ENCODE measurements around the gene MPRIP. TPM values are rescaled to one million over a fixed set of nuclear protein-coding genes. Genes with fewer than 3 reads are reported as not detected.

The MPRIP gene
- total RNA-seq, 1 donor, result 86.5 TPM

GRCh38 chr17:17062866-17063265, 20.6 kb downstream of the MPRIP start:
- no peak for DNase-seq (ENCODE audit: low read depth)
- no peak overlapping the region for H3K4me3 ChIP-seq (ENCODE audit: low read depth, low read length)
- TF ChIP-seq CTCF (IDR thresholded peaks at IDR 0.05; ENCODE audit: insufficient read depth, low read length), result no peak

DNA sequence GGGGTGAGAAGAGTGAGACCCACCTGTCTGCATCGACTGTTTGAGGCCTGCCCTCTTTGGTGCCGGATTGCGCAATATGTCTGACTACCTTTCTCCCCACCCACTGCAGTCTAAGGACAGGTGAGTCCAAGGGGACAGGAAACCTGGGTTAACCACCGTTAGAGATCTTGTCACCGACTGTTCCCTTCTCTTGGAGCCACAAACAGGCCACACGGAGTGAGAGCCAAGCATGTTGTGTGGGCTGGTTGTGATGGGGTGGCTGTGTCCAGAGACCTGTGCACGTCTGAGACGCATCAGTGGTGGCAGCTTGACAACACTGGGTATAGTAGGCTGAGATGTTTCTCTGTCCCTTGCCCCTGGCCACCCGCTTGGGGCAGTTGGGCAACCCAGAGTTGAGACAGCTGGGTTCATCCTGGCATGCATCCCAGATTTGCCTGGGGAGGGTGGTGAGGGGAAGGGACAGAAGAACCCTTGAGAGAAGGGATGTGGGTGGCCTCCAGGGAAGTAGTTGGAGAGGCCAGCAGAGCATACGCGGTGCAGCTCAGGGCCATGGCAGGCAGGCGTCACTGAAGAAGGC, 21.4 kb downstream of the MPRIP start:
- H3K4me3 ChIP-seq (ENCODE audit: low read depth, low read length), result no peak overlapping the region
- TF ChIP-seq CTCF (IDR thresholded peaks at IDR 0.05; ENCODE audit: insufficient read depth, low read length), result no peak
- no peak for DNase-seq (ENCODE audit: low read depth)

DNA sequence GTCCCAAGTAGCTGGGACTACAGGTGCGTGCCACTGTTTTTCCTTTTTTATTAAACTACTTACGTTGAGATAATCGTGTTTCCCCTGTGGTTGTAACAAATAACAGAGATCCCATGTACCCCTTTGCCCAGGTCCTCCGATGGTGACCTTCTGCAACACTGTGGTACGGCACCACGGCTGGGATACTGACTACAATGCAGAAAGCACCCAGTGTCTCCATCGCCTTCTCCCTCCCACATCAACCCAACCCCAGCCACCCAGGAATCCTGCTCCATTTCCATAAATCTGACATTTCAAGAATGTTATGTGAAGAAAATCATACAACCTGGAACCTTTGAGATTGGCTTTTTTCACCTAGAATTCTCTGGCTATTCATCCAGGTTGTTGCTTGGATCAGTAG, 22.1 kb downstream of the MPRIP start:
- no peak for TF ChIP-seq CTCF (IDR thresholded peaks at IDR 0.05; ENCODE audit: insufficient read depth, low read length)
- H3K4me3 ChIP-seq (ENCODE audit: low read depth, low read length), result no peak overlapping the region
- DNase-seq (ENCODE audit: low read depth), result no peak

- no peak for TF ChIP-seq CTCF (IDR thresholded peaks at IDR 0.05; ENCODE audit: insufficient read depth, low read length)
- H3K4me3 ChIP-seq (ENCODE audit: low read depth, low read length), result no peak overlapping the region
- DNase-seq (ENCODE audit: low read depth), result no peak
These were observed 23.8 kb downstream of the MPRIP start for GRCh38 chr17:17066021-17066420.

- peak; percentile 57 for DNase-seq (ENCODE audit: low read depth)
- H3K4me3 ChIP-seq (ENCODE audit: low read depth, low read length), result no peak overlapping the region
- TF ChIP-seq CTCF (IDR thresholded peaks at IDR 0.05; ENCODE audit: insufficient read depth, low read length), result no peak
These were observed 25.0 kb downstream of the MPRIP start for GRCh38 chr17:17067257-17067656.

GRCh38 chr17:17069849-17070248, 27.6 kb downstream of the MPRIP start:
- TF ChIP-seq CTCF (IDR thresholded peaks at IDR 0.05; ENCODE audit: insufficient read depth, low read length), result no peak
- no peak overlapping the region for H3K4me3 ChIP-seq (ENCODE audit: low read depth, low read length)
- no peak for DNase-seq (ENCODE audit: low read depth)

GRCh38 chr17:17070931-17071330, 28.7 kb downstream of the MPRIP start:
- H3K4me3 ChIP-seq (ENCODE audit: low read depth, low read length), result no peak overlapping the region
- DNase-seq (ENCODE audit: low read depth), result no peak
- no peak for TF ChIP-seq CTCF (IDR thresholded peaks at IDR 0.05; ENCODE audit: insufficient read depth, low read length)
